Osteoblast (primary cell): ENCODE measurements around the gene TAB2. TPM values are rescaled to one million over a fixed set of nuclear protein-coding genes. Genes with fewer than 3 reads are reported as not detected.

Experiments
- DNase-seq: peaks from one replicate; pipeline ENCODE4 v3.0.0; 2011; ENCODE audit warnings: low spot score, mixed read lengths; ENCODE audit not compliant: insufficient read length; ENCODE audit errors: missing footprints
- H2AFZ ChIP-seq: 2 replicates; pipeline ENCODE4 v1.6.0; 2011; ENCODE audit warnings: mild to moderate bottlenecking, low read length
- H3K27ac ChIP-seq: 2 replicates; pipeline ENCODE4 v1.5.1; 2011; ENCODE audit warnings: mild to moderate bottlenecking, low read depth, low read length, moderate library complexity
- H3K27me3 ChIP-seq: 2 replicates; pipeline ENCODE4 v1.6.0; 2012; ENCODE audit warnings: mild to moderate bottlenecking, control low read depth, inconsistent platforms, low read length, moderate library complexity; ENCODE audit not compliant: insufficient read depth
- H3K36me3 ChIP-seq: 2 replicates; pipeline ENCODE4 v1.5.1; 2011; ENCODE audit warnings: mild to moderate bottlenecking, low read length, control low read depth, moderate library complexity; ENCODE audit not compliant: insufficient read depth
- H3K4me1 ChIP-seq: 2 replicates; pipeline ENCODE4 v1.5.1; 2011; ENCODE audit warnings: mild to moderate bottlenecking, low read length, control low read depth, moderate library complexity; ENCODE audit not compliant: insufficient read depth
- H3K4me2 ChIP-seq: 2 replicates; pipeline ENCODE4 v1.6.0; 2011; ENCODE audit warnings: mild to moderate bottlenecking, low read length; ENCODE audit not compliant: insufficient read depth
- H3K4me3 ChIP-seq: fragments of 200-600 bp; sonication (generic); 3 replicates; pipeline ENCODE4 v1.5.1; 2012; ENCODE audit warnings: mild to moderate bottlenecking, low read length, inconsistent platforms; ENCODE audit not compliant: insufficient read depth
- H3K79me2 ChIP-seq: 2 replicates; pipeline ENCODE4 v1.6.0; 2012; ENCODE audit warnings: mild to moderate bottlenecking, low read length, control low read depth, inconsistent platforms; ENCODE audit not compliant: insufficient read depth
- H3K9me3 ChIP-seq: 2 replicates; pipeline ENCODE4 v1.5.1; 2011; ENCODE audit warnings: low read depth, low read length, control low read depth
- H4K20me1 ChIP-seq: 2 replicates; pipeline ENCODE4 v1.6.0; 2012; ENCODE audit warnings: mild to moderate bottlenecking, low read length, control low read depth; ENCODE audit not compliant: insufficient read depth
- CTCF ChIP-seq: IDR thresholded peaks from 2 replicates; pipeline ENCODE4 v1.5.1; 2011; ENCODE audit warnings: mild to moderate bottlenecking, low read depth, low read length, moderate library complexity; ENCODE audit errors: extremely low read depth
- total RNA-seq: library from RNA; depleted of rRNA; stranded (reverse); fragments of >200 nt; gene quantifications from 2 replicates; pipeline ENCODE4 v1.2.3, GENCODE V29; 2012

TAB2 gene
- total RNA-seq, 1 donor = 28.2 TPM

- Histone ChIP-seq H3K4me1 (peaks cover 19% of the 10 kb centered on the region), H3K36me3 (no peaks in the 10 kb centered on the region), H3K79me2 (no peaks in the 10 kb centered on the region), H3K4me3 (no peak overlapping the region), H3K4me2 (no peak overlapping the region), H4K20me1 (no peaks in the 10 kb centered on the region), H3K27me3 (peaks cover 17% of the 10 kb centered on the region), H2AFZ (no peak overlapping the region), H3K9me3 (no peaks in the 10 kb centered on the region), H3K27ac (no peak overlapping the region)
- no peak for TF ChIP-seq CTCF
- DNase-seq = no peak
Measured at GRCh38 chr6:149452037-149452939, 134.8 kb downstream of the TAB2 start.

GRCh38 chr6:149453597-149454345 lies 136.3 kb downstream of the TAB2 start:
- peak overlapping the region; percentile 10 for H3K4me2 ChIP-seq

GRCh38 chr6:149454346-149454848 lies 136.9 kb downstream of the TAB2 start:
- no peaks in the 10 kb centered on the region for H3K36me3 ChIP-seq
- no peaks in the 10 kb centered on the region for H3K9me3 ChIP-seq
- H3K79me2 ChIP-seq = no peaks in the 10 kb centered on the region
- H4K20me1 ChIP-seq = no peaks in the 10 kb centered on the region
- no peak overlapping the region for H2AFZ ChIP-seq
- peaks cover 17% of the 10 kb centered on the region for H3K27me3 ChIP-seq
- peak; percentile 100 for DNase-seq
- TF ChIP-seq CTCF = no peak
- H3K4me2 ChIP-seq = peak overlapping the region; percentile 10
- no peak overlapping the region for H3K4me3 ChIP-seq
- H3K4me1 ChIP-seq = peaks cover 19% of the 10 kb centered on the region
- H3K27ac ChIP-seq = no peak overlapping the region

More at GRCh38 chr6:149453597-149454345, 136.3 kb downstream of the TAB2 start:
- Histone ChIP-seq H3K4me1 (peaks cover 19% of the 10 kb centered on the region), H3K79me2 (no peaks in the 10 kb centered on the region), H4K20me1 (no peaks in the 10 kb centered on the region), H2AFZ (no peak overlapping the region), H3K36me3 (no peaks in the 10 kb centered on the region), H3K27me3 (peaks cover 17% of the 10 kb centered on the region), H3K4me3 (no peak overlapping the region), H3K9me3 (no peaks in the 10 kb centered on the region), H3K27ac (no peak overlapping the region)
- TF ChIP-seq CTCF = no peak
- peak; percentile 10 for DNase-seq
